Erythroblast (primary cell): ENCODE measurements around the gene RBFOX2.

ENCODE experiments used
- GATA1 ChIP-seq: IDR thresholded peaks from 2 replicates; pipeline ENCODE4 v1.6.1; 2011; ENCODE audit warnings: low read depth, mild to moderate bottlenecking, control low read depth, low read length, moderate library complexity
- POLR2A ChIP-seq: IDR thresholded peaks from 2 replicates; pipeline ENCODE4 v1.6.1; 2011; ENCODE audit warnings: mild to moderate bottlenecking, low read length

DNA sequence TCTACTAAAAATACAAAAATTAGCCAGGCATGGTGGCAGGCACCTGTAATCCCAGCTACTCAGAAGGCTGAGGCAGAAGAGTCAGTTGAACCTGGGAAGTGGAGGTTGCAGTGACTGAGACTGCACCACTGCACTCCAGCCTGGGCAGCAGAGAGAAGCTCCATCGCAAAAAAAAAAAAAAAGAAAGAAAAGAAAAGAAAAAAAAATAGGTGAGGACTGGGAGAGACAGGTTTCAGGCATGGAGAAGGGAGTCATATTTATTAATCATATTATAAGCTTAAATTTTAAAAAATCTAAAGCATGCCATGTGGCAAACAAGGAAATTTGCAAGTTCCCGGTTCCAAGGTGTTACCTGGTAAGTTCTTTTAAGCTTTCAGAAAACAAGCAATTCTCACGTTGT is 311.1 kb downstream of the RBFOX2 start, which contains the start of gene APOL5:
- TF ChIP-seq POLR2A (no peak), GATA1 (no peak)
